ENCODE results near the gene YPEL5.

The YPEL5 gene

DNA sequence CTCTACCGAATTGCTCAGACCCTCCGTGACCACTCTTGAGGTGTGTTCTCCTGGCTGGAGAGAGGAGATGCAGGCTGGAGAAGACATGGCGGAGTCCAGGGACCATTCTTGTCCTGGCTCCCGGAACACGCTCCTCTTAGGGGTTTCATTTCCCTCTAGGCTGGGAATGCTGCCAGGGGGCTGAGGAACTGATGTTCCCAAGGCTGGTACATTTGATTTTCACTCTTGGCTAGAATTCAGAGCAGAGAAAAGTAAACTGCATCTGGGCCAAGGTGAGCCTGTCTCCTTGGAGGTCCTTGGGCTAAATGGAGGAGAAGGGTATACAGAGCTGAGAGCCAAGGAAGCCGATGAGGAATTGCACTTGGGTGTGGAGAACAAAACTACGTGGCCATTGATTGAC, 56.3 kb downstream of the YPEL5 start:
- H3K27ac Mint-ChIP-seq = no peak overlapping the region
- H3K9me3 Mint-ChIP-seq = no peaks in the 10 kb centered on the region
- H3K36me3 Mint-ChIP-seq = no peaks in the 10 kb centered on the region
- H3K4me1 Mint-ChIP-seq = peaks cover 6% of the 10 kb centered on the region
- H3K27me3 Mint-ChIP-seq = no peaks in the 10 kb centered on the region
- H3K4me3 Mint-ChIP-seq = no peak overlapping the region

DNA sequence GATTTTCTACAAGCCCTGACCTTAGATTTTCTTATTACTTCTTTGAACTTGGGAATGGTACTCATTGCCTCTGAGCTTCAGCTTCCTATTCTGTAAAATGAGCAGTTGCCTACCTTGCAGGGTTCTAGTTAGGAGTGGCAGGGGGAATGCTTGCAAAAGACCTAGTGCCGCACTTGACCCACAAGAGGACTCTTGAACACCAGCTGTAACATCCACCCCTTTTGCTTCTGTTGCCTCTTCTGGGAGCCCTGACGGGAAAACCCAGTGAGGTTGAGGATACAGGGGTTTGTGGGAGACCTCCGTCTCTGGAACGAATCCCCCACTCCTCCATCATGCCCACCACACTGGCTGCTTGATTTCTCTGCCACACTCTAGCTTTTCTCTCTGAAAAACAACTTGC, 57.5 kb downstream of the YPEL5 start:
- Mint-ChIP-seq H3K9me3 (no peaks in the 10 kb centered on the region), H3K27me3 (no peaks in the 10 kb centered on the region)

DNA sequence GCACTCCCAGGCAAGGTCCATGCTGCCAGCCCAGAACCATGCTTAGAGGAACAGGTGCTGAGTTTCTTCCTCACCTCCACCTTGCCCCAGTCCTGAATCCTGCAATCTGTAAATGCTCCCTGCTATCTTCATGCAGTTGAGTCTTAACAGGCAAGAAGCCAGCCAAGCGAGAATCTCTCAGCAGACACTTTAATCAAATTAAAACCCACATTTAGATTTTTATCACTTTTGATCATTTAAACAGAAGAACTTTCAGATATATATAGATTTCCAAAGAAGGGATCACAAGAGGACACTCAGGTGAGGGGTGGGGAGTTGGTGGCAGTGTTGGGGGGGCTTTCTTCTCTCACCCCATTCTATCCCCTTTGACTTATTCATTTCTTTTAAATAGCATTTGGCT, 58.6 kb downstream of the YPEL5 start:
- Mint-ChIP-seq H3K9me3 (no peaks in the 10 kb centered on the region), H3K36me3 (no peaks in the 10 kb centered on the region), H3K27ac (no peak overlapping the region), H3K27me3 (no peaks in the 10 kb centered on the region), H3K4me1 (peaks cover 29% of the 10 kb centered on the region), H3K4me3 (no peak overlapping the region)

More for the DNA sequence above, 57.5 kb downstream of the YPEL5 start:
- Mint-ChIP-seq H3K4me1 (peaks cover 17% of the 10 kb centered on the region), H3K4me3 (no peak overlapping the region), H3K36me3 (no peaks in the 10 kb centered on the region), H3K27ac (no peak overlapping the region)

DNA sequence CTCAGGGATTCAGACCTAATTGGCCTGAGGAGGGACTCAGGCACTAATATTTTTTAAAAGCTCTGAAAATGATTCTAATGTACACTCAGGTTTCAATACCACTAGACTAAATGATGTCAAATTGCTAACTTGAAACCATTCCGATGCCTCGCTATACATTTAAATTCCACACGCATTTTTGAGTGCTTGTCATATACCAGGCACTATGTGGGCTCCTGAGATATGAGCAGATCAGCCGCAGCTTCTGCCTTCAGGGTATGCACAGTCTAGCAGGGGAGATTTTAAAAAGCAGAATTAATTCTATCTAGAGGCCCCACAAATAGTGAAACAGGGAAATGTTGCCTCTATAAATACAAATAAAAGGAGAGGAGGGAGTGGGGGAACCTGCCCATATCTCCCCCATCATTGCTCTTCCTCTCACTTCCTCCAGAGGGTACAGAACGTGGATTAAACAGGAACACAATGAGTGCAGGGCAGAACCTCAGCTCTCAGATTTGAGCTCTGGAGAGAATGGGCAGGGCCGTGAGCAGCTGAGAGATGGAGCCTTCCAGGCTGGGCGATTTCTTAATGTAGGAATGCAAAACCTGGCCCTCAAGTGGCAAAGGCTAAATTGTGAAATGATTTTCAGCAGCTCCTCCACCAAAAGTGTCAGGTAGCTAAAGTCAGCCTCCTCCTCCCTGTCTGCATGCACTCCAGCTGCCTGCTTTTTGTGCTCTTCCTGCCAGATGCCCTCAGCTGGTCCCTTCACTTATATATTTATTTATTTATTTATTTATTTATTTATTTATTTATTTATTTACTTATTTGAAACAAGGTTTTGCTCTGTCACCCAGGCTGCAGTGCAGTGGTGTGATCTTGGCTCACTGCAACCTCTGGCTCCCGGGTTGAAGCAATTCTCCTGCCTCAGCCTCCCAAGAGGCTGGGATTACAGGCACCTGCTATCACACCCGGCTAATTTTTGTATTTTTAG, 59.9 kb downstream of the YPEL5 start:
- H3K36me3 Mint-ChIP-seq = no peaks in the 10 kb centered on the region
- no peaks in the 10 kb centered on the region for H3K27me3 Mint-ChIP-seq
- H3K4me3 Mint-ChIP-seq = no peak overlapping the region
- peaks cover 30% of the 10 kb centered on the region for H3K4me1 Mint-ChIP-seq
- H3K9me3 Mint-ChIP-seq = no peaks in the 10 kb centered on the region
- H3K27ac Mint-ChIP-seq = no peak overlapping the region

DNA sequence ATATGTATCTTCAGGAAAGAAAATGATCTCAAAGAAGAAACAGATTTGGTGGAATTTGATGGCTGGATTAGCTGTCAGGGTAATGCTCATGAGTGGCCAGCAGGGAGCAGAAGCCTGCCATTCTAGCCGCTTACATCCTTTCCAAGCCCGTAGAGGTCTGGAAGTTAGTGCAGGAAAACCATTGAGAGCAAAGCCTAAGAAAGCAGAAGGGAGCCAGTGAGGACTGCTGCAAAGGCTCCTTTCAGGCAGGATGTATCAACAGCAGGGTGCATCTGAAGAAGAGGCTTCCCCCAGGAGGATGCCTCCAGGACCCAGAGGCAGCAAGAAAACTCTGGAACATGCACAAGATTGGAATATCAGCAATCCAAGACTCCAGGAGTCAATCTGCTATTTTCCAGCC, 61.6 kb downstream of the YPEL5 start:
- H3K4me3 Mint-ChIP-seq = no peak overlapping the region
- H3K4me1 Mint-ChIP-seq = peaks cover 36% of the 10 kb centered on the region
- H3K27me3 Mint-ChIP-seq = no peaks in the 10 kb centered on the region
- H3K36me3 Mint-ChIP-seq = no peaks in the 10 kb centered on the region
- no peaks in the 10 kb centered on the region for H3K9me3 Mint-ChIP-seq
- peak overlapping the region; percentile 69 for H3K27ac Mint-ChIP-seq

DNA sequence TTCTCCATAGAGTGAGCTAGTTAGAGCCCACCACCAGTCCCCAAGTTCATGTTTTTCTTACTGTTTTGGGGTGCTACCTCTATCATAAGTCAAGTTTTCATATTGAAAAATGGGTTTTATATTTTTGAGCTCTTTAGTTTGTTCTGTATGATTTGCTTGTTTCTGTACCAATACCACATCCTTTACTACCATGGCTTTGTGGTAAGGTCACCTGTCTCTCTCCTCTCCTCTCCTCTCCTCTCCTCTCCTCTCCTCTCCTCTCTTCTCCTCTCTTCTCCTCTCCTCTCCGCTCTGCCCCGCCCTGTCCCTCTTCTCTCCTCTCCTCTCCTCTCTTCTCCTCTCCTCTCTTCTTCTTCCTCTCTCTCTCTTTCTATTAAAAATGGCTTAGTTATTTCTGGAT, 62.4 kb downstream of the YPEL5 start:
- H3K36me3 Mint-ChIP-seq = no peaks in the 10 kb centered on the region
- no peaks in the 10 kb centered on the region for H3K9me3 Mint-ChIP-seq
- peaks cover 39% of the 10 kb centered on the region for H3K4me1 Mint-ChIP-seq
- H3K27ac Mint-ChIP-seq = peak overlapping the region; percentile 84
- peak overlapping the region; percentile 73 for H3K4me3 Mint-ChIP-seq
- no peaks in the 10 kb centered on the region for H3K27me3 Mint-ChIP-seq
